Gastroesophageal sphincter (tissue), 3 donors: Measurements from ENCODE around the gene GSK3B.

Experiments
- EP300 ChIP-seq: sonication (generic); formaldehyde crosslinking; IDR thresholded peaks from one replicate; pipeline ENCODE4 v1.6.1; 2017; ENCODE audit warnings: antibody characterized with exemption, mild to moderate bottlenecking
- POLR2A ChIP-seq, 2 donors: fragments of 450-650 bp; IDR thresholded peaks; one replicate each; pipeline ENCODE4 v1.6.1; 2017; ENCODE audit warnings: antibody characterized with exemption in 2 of 2, mild to moderate bottlenecking in 2 of 2, moderate library complexity in 1 of 2
- POLR2AphosphoS5 ChIP-seq: sonication (generic); formaldehyde crosslinking; IDR thresholded peaks from one replicate; pipeline ENCODE4 v1.6.1; 2017; ENCODE audit warnings: antibody characterized with exemption
- TF ChIP-seq, protein P1 (sequence below), 4 experiments: fragments of 200-600 bp in 2 of 4; fragments of 450-650 bp in 2 of 4; sonication (generic) in 1 of 4; IDR thresholded peaks; one replicate each; pipeline ENCODE4 v1.5.1; 2017 to 2019; ENCODE audit warnings: antibody characterized with exemption in 4 of 4, mild to moderate bottlenecking in 2 of 4, moderate library complexity in 2 of 4

DNA sequence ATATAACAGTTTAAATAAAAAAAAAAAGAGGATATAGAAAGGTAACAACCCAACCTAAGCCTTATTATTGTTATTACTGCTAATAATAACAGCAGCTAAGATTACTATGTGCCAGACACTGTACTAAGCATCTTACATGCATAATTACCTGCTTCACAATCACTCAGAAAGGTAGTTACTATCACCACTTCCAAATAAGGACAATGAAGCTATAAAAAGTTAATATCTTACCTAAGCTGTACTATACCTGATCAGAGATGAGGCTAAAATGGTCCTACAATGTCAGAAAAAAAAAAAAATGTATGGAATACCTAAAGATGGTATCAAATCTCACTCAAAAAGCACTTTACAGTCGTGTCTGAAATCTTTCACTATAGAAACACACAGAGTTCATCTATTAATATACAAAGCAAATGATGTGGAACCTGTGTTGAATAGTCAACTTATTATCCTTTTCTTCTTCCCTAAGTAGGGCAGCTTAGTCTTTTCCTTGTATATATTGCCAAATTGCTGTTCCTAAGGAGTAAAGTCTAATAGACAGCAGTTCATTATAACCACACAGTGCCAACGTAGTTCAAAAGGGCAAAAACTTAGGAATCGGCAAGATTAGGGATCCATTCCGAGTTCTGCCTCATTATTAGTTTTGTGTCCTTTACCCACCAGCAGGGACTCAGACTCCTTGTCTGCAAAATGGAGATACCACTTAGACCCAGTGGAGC lies 23.8 kb downstream of the GSK3B start:
- TF ChIP-seq POLR2A (IDR thresholded peaks at IDR 0.05) (no peak), EP300 (no peak), POLR2AphosphoS5 (no peak)
- TF ChIP-seq, protein P1, sequence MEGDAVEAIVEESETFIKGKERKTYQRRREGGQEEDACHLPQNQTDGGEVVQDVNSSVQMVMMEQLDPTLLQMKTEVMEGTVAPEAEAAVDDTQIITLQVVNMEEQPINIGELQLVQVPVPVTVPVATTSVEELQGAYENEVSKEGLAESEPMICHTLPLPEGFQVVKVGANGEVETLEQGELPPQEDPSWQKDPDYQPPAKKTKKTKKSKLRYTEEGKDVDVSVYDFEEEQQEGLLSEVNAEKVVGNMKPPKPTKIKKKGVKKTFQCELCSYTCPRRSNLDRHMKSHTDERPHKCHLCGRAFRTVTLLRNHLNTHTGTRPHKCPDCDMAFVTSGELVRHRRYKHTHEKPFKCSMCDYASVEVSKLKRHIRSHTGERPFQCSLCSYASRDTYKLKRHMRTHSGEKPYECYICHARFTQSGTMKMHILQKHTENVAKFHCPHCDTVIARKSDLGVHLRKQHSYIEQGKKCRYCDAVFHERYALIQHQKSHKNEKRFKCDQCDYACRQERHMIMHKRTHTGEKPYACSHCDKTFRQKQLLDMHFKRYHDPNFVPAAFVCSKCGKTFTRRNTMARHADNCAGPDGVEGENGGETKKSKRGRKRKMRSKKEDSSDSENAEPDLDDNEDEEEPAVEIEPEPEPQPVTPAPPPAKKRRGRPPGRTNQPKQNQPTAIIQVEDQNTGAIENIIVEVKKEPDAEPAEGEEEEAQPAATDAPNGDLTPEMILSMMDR (IDR thresholded peaks at IDR 0.05): no peak
